Fibroblast of the conjunctiva (primary cell): ENCODE results near the gene SDCCAG8.
"Not testable (repeated sequence)": the region's sequence is repeated elsewhere in the genome, so short reads cannot be mapped to it uniquely, and the experiment has no call there.

ENCODE experiments used
- DNase-seq: peaks from one replicate; pipeline ENCODE4 v3.0.0-alpha.2; 2010; ENCODE audit warnings: low read depth

Gene SDCCAG8

DNA sequence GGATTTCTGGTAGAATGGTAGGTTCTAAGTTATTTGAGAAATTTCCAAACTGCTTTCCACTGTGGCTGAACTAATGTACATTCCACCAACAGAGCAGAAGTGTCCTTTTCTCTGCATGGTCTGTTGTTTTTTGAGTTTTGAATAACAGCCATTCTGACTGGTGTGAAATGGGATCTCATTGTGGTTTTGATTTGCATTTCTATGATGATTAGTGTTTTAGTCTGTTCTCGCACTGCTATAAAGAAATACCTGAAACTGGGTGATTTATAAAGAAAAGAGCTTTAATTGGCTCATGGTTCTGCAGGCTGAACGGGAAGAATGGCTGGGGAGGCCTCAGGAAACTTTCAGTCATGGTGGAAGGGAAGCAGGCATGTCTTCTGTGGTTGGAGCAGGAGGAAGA lies 80.3 kb downstream of the SDCCAG8 start:
- DNase-seq: no peak

DNA sequence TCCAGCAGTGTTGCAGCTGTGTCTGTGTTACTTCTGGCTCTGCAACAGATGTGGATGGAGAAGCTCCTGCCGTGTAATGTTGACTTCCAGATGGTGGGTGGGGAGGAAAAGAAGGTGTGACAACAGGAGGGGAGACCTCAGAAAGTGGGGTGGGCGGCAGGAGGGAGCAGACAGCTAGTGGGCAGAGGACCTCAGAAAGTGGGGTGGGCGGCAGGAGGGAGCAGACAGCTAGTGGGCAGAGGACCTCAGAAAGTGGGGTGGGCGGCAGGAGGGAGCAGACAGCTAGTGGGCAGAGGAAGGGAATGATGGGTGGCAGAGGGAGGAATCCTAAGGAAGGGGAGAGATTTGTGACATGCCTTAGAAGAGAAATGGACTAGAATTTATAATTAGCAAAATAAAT lies 83.0 kb downstream of the SDCCAG8 start:
- not testable (repeated sequence) for DNase-seq

DNA sequence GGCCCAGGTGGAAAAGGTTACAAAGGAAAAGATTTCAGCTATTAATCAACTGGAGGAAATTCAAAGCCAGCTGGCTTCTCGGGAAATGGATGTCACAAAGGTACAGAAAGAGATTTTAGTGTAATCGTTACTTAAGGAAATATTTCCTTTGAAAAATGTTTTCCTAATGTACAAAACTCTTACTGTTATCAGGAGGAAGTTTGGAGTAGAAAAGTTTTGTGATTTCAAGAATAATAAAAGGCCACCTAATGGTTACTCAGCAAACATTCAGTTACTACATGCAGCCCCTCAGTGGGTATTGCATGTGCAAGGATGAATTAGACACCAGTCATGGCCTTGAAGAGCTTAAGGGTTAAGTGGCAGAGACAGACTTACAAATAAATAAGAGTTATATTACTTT lies 85.2 kb downstream of the SDCCAG8 start:
- DNase-seq: no peak

GRCh38 chr1:243343970-243344937 lies 88.4 kb downstream of the SDCCAG8 start:
- peak; percentile 8 for DNase-seq

DNA sequence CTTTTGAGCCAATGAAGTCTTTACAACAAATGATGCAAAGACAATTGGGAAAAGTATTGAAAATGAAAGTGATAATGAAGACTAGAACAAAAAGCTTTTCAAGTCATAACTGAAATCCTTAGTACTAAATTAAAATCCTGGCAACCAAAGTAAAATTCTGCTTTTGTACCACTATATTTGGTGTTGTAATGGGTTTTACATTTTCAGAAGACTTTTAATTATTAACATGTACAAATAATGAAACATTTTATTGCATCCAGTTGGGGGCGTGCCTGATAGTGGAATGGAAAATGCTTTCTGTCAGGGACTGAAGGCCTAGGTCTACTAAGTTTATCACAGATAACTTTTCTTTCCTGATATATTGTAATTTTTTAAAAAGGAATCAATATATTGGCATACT lies 89.4 kb downstream of the SDCCAG8 start:
- peak; percentile 16 for DNase-seq

DNA sequence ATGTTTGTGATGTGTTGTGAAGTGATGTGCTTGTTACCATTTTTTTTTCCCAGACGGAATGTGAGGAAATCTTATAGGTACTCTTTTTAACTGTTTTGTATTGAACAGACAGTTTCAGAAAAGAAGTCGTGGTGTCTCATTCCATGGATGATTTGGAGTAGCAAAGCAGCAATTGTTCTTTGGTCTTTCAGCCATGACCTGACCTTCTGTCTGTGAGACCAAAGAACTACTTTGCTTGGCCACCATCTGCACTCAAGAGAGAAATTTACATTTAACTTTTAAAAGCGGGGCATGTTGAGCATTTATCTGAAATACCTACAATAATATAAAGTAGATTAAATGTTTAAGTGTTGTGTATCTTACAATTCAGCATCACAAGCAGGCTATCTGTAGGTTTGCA lies 90.2 kb downstream of the SDCCAG8 start:
- no peak for DNase-seq

DNA sequence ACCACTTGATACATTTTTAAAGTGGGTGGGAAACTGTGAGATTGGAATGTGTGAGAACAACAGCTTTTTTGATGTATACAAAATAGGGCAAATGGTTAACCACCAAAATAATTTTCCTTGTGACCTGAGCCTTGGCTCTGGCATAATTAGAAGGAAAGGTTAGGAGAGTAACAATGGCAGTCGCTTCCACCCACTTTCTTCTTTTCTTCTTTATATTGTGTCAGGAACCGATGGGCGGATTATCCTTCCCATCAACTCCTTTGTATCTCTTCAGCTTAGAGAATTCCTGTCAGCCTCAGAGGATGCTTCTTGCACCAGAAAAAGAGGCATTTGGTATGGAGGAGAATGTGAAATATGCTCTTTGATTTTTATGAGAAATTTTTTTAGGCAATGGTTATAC lies 90.6 kb downstream of the SDCCAG8 start:
- no peak for DNase-seq

- no peak for DNase-seq
Measured at GRCh38 chr1:243348331-243348730, 92.5 kb downstream of the SDCCAG8 start.

DNA sequence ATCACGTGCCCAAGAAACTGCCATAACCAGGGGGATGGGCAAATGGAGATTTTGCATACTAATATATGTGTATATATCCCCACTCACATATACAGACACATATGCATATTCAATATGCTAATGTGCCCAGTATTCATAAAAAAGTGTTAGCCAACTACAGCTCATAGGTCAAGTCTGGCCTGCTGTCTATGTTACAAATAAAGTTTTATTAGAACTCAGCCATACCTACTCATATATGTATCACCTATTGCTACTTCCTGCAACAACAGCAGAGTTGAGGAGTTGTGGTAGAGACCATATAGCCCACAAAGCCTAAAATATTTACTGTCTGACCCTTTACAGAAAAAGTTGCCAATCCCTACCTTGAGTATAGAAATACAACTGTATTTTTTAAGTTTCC lies 93.3 kb downstream of the SDCCAG8 start:
- no peak for DNase-seq

- DNase-seq: no peak
Measured at GRCh38 chr1:243351337-243351736, 95.5 kb downstream of the SDCCAG8 start.

- no peak for DNase-seq
Measured at GRCh38 chr1:243354511-243355153, 98.8 kb downstream of the SDCCAG8 start.

DNA sequence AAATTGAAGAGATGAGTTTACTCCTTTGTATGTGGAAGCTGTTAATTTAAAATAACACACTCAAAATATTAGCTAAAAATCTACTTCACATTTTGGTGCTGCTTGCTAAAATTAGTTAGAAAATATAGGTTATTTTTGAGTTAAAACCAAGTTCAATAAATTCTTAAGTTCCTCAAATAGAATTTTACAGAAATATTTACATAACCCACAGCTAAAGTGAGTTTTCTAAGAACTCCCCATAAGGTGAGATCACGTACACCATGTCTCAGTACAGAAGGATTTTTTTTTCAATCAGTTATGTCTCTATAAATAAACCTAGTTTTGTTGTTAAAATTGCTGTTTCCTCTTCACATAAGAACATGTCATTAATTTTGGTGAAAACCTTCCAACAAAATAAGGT lies 108.0 kb downstream of the SDCCAG8 start:
- no peak for DNase-seq

- no peak for DNase-seq
Measured at GRCh38 chr1:243364330-243364729, 108.5 kb downstream of the SDCCAG8 start.

GRCh38 chr1:243364866-243365265 lies 109.0 kb downstream of the SDCCAG8 start:
- no peak for DNase-seq

- no peak for DNase-seq
Measured at GRCh38 chr1:243367314-243367713, 111.5 kb downstream of the SDCCAG8 start.

- no peak for DNase-seq
Measured at GRCh38 chr1:243374412-243374811, 118.6 kb downstream of the SDCCAG8 start.

- no peak for DNase-seq
Measured at GRCh38 chr1:243375596-243375995, 119.8 kb downstream of the SDCCAG8 start.

DNA sequence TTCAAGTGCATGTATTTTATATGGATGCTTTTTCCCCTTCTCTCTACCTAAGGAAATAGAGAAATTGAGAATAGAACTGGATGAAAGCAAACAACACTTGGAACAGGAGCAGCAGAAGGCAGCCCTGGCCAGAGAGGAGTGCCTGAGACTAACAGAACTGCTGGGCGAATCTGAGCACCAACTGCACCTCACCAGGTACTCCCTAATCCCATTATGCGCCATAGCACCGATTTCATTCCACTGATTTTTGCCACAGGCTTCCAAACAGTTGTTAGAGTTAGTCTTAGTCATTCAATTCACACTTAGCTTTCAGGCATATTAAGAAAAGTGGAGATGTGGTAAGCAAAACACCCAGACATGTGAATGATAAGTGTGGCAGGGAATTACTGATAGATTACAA lies 122.8 kb downstream of the SDCCAG8 start:
- no peak for DNase-seq

DNA sequence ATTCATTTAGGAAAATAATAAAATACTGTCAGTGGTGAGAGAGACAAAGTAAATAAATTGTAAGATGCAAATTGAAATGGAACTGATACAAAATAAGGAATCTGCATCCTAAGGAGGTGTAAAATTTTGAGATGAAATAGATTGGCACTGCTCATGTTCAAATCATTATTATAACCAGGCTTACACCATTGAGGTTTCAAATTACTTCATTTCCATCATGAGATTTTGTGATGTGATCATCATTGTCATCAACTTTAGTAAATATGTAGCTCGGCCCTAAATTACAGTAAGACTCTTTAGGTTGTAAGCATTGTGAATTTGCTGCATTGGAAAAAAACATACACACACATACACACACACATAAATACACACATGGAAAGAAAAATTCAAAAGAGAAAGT lies 123.4 kb downstream of the SDCCAG8 start:
- DNase-seq: no peak

- no peak for DNase-seq
Measured at GRCh38 chr1:243379706-243380105, 123.9 kb downstream of the SDCCAG8 start.

- DNase-seq: no peak
Measured at GRCh38 chr1:243388276-243388675, 132.4 kb downstream of the SDCCAG8 start.

- DNase-seq: no peak
Measured at GRCh38 chr1:243390162-243390791, 134.4 kb downstream of the SDCCAG8 start.

- no peak for DNase-seq
Measured at GRCh38 chr1:243391355-243391754, 135.5 kb downstream of the SDCCAG8 start.
